Measurements from ENCODE around the gene ZNF664.
"Not testable (repeated sequence)": the region's sequence is repeated elsewhere in the genome, so short reads cannot be mapped to it uniquely, and the experiment has no call there.

The ZNF664 gene

GRCh38 chr12:123942238-123942653 is 30.8 kb upstream of the ZNF664 start:
- DNase-seq, result no peak

GRCh38 chr12:123942911-123943648 is 29.9 kb upstream of the ZNF664 start:
- no peak for DNase-seq

GRCh38 chr12:123943816-123944215 is 29.2 kb upstream of the ZNF664 start:
- no peak for DNase-seq

GRCh38 chr12:123944696-123945095 is 28.3 kb upstream of the ZNF664 start:
- no peak for DNase-seq

GRCh38 chr12:123945287-123946151 is 27.5 kb upstream of the ZNF664 start:
- no peak for DNase-seq

GRCh38 chr12:123946152-123946515 is 26.9 kb upstream of the ZNF664 start:
- no peak for DNase-seq

- DNase-seq, result not testable (repeated sequence)
These were observed 26.2 kb upstream of the ZNF664 start for GRCh38 chr12:123946516-123947505.

GRCh38 chr12:123947531-123947930 is 25.5 kb upstream of the ZNF664 start:
- DNase-seq, result not testable (repeated sequence)

- DNase-seq, result no peak
These were observed 24.6 kb upstream of the ZNF664 start for GRCh38 chr12:123948401-123948795.

- DNase-seq, result no peak
These were observed 23.9 kb upstream of the ZNF664 start for GRCh38 chr12:123948796-123949769.

GRCh38 chr12:123949770-123950165 is 23.2 kb upstream of the ZNF664 start:
- no peak for DNase-seq

GRCh38 chr12:123950476-123951349 is 22.3 kb upstream of the ZNF664 start:
- DNase-seq, result no peak

- DNase-seq, result peak; percentile 49
These were observed 21.5 kb upstream of the ZNF664 start for GRCh38 chr12:123951467-123951866.

- no peak for DNase-seq
These were observed 21.0 kb upstream of the ZNF664 start for GRCh38 chr12:123952037-123952436.

GRCh38 chr12:123954647-123955350 is 18.2 kb upstream of the ZNF664 start:
- DNase-seq, result no peak

GRCh38 chr12:123956249-123956648 is 16.8 kb upstream of the ZNF664 start:
- no peak for DNase-seq

GRCh38 chr12:123957196-123957595 is 15.8 kb upstream of the ZNF664 start:
- DNase-seq, result no peak

GRCh38 chr12:123958462-123958861 is 14.6 kb upstream of the ZNF664 start:
- no peak for DNase-seq

- no peak for DNase-seq
These were observed 14.1 kb upstream of the ZNF664 start for GRCh38 chr12:123958876-123959275.
